ENCODE measurements around the gene HOMER3.

HOMER3 gene

DNA sequence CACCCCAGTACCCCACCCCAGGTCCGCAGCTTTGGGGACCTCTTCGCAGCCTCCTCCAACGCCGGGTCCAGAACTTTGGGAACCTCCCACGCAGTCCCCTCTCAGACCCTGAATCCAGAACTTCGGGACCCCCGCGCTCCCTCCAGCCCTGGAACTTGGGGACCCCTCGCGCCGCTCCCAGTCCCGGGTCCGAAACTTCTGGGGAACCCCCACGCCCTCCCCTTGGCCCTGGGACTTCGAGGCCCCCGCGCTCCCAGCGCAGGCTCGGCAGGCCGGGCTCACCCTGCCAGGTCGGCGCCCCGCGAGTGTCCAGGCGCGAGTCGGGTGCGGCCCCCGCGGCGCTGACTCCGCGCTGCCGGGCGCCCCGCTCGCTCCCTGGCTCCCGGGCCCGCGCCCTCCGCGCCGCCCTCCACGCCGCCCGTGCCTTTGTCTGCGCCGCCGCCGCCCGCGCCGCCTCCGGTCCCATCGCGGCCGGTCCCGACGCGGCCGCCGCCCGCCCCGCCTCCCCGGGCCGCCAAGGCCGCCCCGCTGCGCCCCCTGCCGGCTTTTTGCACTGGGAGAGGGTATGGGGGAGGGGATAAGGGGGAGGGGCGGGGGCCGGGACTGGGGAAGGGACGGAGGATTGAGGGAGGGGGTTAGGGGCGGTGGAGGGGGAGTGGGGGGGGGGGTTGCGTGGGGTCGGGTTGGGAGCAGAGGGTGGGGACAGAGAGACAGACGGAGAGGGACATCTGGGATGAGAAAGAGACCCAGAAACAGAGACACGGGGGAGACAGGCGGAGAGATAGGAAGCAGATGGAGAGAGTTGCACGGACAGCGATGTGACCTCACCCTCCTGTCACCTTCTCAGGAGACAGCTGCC lies at the start of gene HOMER3:
Gene HOMER3, minus strand, starts transcription at position 449 of the 859 bp plus-strand sequence. CDS start 2,235 bp downstream, outside the sequence.
- DNase-seq, result peak; percentile 45

DNA sequence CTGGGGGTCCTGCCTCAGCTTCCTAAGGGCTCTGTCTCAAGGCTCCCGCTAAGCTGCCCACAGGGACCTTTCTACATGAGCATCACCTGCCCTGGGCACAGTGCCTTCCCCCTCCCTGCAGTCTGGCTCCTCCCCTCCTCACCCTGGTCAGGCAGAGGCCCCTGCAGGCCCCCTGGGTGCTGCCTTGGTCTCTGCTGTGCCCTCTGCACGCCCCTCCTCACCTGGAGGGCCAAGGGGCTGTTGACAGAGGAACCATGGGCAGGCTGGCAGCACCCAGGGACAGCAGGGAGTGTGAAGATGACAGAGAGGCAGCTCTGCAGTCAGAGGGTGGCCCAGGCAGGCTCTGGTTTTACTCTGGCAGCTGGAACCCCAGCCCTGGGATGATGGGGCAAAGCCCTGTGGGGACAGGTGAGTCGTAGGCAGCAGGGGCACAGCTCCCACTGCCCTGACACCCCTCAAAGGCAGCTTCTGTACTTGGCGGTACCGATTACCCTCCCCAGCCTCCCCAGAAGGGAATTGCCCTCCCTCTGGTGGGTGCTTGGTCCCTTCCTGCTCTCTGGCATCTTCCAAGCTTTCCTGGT lies 49.2 kb upstream of the HOMER3 start:
- DNase-seq, result no peak

DNA sequence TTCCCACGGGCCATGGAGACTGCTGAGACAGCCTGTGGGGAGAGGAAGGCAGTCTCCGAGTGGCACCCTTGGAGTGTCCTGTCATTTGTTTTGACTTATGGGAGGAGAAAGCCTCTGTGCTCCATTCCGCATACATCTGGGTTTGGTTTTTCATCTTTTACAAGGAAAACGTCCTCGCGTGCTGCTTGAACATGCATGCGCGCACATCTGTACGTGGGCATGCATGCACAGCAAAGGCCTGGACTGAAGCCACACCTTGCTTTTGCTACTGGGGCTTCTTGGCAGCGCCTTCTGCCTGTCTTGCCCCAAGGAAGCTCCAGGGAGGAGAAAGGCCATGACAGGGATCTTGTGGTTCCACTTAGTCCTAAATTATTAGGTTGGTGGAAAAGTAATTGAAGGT lies 48.3 kb upstream of the HOMER3 start:
- DNase-seq, result no peak

DNA sequence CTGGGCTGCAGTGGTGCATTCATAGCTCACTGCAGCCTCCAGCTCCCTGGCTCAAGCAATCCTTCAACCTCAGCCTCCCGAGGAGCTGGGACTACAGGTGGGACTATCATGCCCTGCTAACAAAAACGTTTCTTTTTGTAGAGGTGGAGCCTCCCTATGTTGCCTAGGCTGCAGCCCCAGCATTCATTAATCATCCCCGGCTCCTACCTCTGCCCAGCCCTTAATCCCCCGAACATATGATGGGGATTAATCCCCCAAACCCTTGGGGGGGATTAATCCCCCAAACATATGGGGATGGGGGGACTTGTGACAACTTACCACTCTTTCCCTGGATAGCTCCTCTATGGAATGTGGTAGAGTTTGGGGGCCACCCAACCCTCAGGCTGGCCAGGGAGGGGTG lies 46.4 kb upstream of the HOMER3 start:
- no peak for DNase-seq

DNA sequence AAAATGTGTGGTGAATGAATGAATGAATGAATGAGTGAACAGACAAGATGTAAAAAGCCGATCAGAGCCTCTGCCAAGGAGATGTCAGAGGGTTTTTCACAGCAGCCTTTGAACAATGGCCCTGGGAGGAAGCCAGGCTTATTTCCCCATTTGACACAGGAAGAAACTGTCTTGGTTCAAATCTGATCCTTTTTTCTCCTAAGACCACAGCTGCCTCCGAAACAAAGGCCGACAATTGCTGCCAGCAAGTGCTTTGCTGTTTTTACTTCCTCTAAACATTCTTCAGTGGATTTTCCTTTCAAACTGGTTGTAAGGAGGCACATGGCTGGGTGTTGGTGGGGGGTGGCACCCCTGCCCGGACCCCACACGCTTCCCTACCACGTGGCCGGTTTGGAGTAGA lies 44.2 kb upstream of the HOMER3 start:
- no peak for DNase-seq

DNA sequence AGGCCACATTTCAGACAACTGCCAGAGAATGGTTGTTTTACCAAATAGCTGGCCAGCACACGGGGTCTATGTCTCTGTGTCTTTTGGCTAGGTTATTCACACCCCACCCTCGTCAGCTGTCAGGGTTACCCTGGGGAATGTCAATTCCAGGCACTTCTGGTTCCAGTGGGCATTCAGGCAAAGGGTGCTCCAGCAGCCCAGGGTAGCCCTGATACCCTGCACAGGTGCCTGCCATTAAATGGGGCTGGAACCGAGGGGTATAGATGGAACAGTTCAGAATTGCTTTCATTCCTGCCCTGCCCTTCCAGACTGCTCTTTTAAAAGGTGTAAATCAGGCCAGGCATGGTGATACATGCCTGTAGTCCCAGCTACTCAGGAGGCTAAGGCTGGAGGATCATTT lies 43.2 kb upstream of the HOMER3 start:
- no peak for DNase-seq

DNA sequence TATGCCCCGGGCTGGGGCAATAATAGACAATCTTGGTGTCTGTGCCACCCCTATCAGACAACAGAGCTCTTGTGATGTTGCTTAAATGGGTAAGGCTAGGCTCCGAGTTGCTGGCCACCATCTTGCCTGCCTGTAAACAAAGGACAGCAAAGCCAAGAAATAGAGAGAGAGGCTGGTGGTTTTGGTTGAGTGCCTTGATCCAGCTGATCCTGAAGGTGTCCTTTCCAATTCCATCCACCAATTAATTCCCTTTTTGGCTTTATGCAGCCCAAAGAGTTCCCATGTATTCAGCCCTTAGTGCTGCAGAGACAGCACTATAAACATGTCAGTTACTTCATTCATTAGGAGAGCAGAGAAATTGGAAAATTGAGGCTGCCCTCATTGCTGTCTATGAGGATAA lies 41.7 kb upstream of the HOMER3 start:
- DNase-seq, result no peak

DNA sequence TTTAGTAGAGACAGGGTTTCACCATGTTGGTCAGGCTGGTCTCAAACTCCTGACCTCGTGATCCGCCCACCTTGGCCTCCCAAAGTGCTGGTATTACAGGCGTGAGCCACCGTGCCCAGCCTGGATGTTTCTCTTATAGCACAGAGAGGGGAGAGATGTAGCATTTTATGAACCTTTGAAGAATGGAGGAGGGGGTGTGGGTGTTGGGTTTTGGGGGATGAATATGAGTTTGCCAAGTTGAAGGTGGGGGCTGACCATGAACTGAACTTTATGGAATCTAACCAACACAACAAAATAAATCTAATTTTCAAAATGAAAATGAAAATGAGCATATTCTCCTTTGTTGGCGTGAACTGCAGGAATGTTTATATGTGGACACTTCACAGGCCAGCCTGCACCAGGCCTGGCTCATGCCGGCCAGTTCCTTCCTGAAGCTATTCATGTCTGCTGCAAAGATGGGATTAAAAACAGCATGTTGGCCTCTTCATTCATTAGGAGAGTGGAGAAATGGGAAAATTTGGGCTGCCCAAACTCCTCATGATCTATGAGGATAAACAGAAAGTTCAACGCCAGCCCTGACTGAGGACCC lies 39.5 kb upstream of the HOMER3 start:
- DNase-seq, result no peak

DNA sequence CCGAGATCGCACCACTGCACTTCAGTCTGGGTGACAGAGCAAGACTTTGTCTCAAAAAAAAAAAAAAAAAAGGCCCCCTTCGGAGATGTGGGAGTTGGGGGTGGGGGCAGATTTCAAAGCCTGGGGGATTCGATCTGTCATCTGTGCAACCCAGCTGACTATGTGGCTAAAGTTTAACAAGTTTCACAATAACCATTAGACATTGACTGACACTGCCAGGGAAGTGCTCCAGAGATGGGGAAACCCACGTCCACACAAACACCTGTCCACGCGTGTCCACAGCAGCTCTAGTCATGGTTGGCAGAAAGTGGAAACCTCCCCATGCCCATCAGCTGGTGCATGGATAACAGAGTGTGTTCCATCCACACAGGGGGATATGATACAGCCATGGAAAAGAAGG lies 37.6 kb upstream of the HOMER3 start:
- no peak for DNase-seq

DNA sequence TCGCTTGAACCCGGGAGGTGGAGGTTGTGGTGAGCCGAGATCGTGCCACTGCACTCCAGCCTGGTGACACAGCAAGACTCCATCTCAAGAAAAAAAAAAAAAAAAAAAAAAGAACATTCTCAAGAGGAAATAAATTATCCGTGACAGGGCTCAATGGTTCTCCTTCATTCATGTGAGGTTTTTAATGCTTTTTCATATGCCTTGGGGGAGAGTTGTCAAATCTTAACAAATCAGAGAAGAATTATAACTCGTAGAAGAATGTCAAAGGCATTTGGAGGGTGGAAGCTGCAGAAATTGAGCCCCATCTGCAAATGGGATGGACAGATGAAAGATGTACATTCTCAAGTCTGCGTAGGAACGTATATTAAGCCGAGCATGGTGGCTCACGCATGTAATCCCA lies 34.9 kb upstream of the HOMER3 start:
- DNase-seq, result no peak

DNA sequence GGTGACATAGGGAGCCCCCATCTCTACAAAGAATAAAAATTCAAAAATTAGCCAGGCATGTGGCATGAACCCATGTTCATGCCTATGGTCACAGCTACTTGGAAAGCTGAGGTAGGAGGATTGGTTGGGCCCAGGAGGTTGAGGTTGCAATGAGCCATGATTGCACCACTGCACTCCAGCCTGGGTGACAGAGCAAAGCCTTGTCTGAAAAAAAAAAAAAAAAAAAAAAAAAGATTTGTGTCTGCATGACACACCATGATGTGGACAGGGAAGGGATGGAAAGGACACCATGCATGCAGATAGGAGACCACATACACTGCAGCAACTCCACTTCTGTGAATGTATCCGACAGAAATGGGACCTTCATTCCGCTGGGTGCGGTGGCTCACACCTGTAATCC lies 34.0 kb upstream of the HOMER3 start:
- DNase-seq, result no peak

DNA sequence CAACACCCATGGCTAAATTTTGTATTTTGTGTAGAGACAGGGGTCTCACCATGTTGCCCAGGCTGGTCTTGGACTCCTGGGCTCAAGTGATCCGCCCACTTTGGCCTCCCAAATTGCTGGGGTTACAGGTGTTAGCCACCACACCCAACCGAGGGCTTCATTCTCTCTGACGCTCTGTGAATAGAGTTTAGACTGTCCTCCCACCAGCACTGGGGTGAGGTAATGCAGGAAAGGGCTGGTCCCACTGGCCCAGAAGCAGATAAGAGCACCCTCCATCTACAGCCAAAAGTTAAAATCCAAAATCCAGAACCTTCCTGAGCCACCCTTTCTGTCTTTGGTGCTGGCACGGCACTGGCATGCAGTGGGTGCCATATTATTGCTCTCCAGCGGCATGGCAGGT lies 31.8 kb upstream of the HOMER3 start:
- no peak for DNase-seq

DNA sequence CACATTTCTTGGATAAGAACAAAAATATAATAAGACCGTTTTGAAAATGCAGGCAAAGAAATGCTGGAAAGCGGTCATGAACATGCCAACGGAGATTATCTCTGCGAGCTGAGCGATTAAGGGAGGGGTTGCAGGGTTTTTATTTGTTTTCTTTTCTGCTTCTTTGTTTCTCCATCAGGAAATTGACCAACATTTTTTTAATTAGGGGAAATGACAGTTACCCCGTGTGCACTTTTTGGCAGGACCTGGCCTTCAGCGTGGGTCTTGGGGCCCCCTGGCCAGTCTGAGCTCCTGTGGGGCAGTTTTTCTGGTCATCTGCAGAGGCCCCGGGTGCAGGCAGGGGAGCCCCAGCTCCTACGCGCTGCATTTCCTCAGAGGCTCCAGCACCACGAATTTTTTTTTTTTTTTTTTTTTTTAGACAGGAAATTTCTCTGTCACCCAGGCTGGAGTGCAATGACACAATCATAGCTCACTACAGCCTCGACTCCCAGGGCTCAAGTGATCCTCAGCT lies 31.3 kb upstream of the HOMER3 start:
- DNase-seq, result no peak

DNA sequence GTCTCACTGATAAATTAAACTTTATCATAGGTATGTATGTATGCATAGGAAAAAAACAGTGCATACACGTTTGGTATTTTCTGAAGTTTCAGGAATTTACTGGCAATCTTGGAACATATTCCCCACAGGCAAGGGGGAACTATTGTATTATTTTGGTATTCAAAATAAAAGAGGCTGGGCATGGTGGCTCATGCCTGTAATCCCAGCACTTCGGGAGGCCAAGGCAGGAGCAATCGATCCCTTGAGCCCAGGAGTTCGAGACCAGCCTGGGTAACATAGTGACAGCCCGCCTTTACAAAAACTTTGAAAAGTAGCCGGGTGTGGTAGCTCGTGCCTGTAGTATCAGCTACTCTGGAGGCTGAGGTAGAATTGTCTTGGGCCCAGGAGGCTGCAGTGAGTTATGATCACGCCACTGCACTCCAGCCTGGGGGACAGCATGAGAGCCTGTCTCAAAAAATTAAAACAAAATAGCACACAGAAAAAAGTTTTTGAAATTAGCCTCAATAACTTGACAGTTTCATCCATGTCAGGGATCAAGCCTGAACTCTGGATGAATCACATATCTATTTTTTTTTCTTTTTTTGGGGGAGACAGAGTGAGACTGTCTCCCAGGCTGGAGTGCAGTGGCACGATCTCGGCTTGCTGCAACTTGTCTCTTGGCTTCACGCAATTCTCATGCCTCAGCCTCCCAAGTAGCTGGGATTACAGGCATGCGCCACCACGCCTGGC lies 29.1 kb upstream of the HOMER3 start:
- DNase-seq, result no peak

DNA sequence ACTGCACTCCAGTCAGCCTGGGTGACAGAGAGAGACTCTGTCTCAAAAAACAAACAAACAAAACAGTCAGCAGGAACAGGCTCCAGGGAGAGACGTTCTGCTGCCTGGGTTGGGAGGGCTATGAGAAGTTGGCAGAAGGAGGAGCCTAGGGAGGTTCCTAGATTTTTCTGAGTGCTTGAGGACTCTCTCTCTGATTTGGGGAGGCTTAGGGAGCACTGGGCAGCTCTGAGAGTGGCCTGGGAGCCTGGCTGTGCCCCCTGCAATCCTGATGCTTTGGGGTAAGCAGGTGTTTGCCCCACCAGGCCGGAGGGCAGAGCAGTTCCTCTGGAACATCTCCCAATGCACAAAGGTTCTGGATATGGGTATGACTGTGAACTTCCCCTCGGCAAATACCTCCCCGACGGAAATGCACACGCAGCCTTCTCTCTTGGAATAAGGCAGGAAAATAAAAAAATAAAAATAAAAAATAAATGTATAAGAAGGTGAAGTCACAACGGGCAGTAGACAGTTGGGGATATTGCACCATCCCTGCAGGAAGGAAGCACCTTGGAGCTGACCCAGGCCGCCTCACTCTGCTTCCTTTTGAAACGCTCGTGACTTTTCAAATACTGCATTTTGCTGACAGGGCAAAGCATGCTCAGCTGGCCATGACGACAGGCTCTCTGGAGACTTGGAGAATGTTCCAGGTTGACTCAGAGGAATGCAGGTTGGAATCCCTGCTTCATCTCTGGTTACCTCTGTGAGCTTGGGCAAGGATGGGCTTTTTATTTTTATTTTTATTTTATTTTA lies 26.5 kb upstream of the HOMER3 start:
- DNase-seq, result no peak

DNA sequence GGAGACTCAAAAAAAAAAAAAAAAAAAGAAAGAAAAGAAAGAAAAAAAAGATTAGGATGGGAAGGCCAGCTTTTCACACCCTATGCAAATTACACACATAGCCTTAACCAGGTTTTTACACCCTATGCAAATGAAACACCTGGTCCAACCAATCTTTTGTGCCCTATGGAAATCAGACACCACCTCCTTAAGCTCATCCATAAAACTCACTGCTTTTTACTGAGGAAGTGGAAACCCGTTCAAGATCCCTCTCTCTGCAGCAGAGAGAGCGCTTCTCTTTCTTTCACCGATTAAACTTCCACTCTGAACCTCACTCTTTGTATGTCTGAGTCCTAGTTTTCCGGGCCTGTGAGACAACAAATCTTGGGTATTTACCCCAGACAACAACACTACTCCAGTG lies 25.3 kb upstream of the HOMER3 start:
- no peak for DNase-seq

DNA sequence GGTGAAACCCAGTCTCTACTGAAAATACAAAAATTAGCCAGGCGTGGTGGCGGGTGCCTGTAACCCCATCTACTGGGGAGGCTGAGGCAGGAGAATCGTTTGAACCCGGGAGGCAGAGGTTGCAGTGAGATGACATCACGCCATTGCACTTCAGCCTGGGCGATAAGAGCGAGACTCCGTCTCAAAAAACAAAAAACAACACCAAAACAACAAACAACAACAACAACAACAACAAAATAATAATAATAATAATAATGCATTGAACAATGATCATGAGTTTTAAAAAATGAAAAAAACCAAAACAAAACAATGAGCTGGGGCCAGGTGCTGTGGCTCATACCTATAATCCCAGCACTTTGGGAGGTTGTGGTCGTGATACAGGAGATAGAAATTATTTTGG lies 23.1 kb upstream of the HOMER3 start:
- no peak for DNase-seq

DNA sequence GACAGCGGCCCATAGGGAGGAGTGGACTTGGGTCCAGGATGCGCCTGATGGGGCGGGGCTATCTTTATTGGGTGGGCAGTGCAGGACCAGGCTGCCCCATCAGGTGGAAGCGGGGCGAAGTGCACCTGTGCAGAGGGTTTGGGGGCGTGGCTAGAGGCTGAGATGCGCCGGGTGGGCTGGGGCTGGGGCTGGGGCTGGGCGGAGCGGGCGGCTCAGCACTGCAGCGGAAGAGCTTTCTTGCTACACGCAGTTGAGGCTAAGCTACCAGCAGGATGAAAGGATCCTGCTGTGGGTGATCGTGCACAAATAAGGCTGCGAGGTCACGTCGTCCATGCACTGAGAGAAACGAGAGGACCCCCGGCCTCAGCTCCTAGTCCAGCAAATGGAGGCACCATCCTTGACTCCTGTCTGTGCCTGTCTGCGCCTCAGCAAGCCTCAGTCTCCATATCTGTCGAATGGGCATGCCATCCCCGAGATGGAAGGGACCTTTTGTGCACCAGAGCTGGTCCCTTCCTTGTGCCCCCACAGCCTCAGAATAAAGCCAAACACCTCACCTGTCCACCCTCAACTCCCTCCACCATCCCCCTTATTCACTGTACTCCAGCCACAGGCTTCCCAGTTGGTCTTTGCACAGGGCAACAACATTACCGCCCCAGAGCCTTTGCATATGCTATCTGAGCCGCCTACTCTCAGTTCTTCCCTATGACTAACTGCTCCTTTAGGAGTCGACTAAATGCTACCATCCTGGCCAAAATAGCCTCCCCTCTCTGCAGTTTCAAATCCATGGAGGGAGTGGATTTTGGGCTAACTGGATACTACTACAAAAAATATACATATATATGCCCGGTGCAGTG lies 21.0 kb upstream of the HOMER3 start:
- DNase-seq, result no peak

DNA sequence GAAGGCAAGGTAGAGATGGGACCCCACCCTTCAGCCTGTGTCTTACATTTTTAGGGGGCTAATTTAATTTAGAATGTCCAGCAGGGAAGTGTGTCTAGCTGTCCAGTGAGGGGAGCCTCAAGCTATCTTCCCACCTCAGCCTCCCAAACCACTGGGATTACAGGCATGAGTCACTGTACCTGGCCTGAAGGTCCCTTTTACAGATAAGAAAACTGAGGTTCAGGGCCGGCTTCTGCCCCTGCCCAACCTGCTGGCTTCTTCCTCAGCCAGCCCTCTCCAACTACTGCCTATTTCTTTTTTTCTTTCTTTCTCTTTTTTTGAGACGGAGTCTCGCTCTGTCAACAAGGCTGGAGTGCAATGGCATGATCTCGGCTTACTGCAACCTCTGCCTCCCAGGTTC lies 19.4 kb upstream of the HOMER3 start:
- DNase-seq, result no peak

DNA sequence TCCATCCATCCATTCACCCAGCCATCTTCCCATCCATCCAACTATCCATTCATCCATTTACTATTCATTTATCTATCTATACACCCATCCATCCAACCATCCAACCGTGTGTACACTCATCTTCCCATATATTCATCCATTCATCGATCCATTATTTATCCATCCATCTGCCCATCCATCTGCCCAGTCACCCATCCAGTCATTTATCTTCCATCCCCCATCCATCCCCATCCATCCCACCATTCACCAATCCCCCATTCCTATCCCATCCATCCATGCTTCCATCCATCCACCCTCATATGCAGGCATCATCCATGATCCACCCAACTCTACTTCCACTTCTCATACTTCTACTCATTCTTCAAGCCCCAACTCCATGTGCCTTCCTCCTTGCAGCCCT lies 14.0 kb upstream of the HOMER3 start:
- no peak for DNase-seq

DNA sequence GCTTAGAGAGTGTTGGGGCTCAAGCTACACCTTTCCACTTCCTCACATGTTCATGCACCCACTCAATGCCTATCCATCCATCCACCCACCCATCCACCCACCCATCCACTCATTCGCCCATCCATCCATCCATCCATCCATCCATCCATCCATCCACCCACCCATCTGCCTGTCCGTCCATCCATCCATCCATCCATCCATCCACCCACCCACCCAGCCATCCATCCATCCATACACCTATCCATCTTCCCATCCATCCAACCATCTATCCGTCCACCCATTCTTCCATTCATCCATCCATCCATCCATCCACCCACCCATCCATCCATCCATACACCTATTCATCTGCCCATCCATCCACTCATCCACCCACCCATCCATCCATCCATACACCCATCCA lies 13.1 kb upstream of the HOMER3 start:
- DNase-seq, result no peak

All from NCI-H1694 treated with DMSO at 0.1 percent for 48 hours (cell line).